Heart right ventricle (tissue), 16 donors: Measurements from ENCODE around the gene ERI3. TPM values are rescaled to one million over a fixed set of nuclear protein-coding genes. Genes with fewer than 3 reads are reported as not detected.
A peak's percentile ranks its signal among the peaks of the same experiment; 100 is the strongest.

Source experiments
- ATAC-seq, 8 donors: fragments of 200-7000 bp; cut with Tn5 transposase; one replicate each; pipeline ENCODE4 v1.9.1; 2020; ENCODE audit warnings: mild to moderate bottlenecking in 8 of 8, moderate library complexity in 8 of 8, moderate number of reproducible peaks in 1 of 8
- DNase-seq, 2 donors: peaks; one replicate each; pipeline ENCODE4 v3.0.0-alpha.2; 2020
- H3K27ac ChIP-seq, 10 donors: fragments of 200-600 bp; sonication (generic) in 2 of 10; one replicate each; pipeline versions ENCODE4 v1.5.0 to v1.8.0; 2020 to 2022; ENCODE audit warnings: mild to moderate bottlenecking in 3 of 10
- H3K27me3 ChIP-seq, 7 donors: fragments of 200-600 bp; one replicate each; pipeline ENCODE4 v1.8.0; 2021 to 2022; ENCODE audit warnings: mild to moderate bottlenecking in 2 of 7
- H3K36me3 ChIP-seq, 9 donors: fragments of 200-600 bp; sonication (generic) in 1 of 9; one replicate each; pipeline versions ENCODE4 v1.5.0 to v1.8.0; 2020 to 2022; ENCODE audit warnings: mild to moderate bottlenecking in 2 of 9
- H3K4me1 ChIP-seq, 9 donors: fragments of 200-600 bp; sonication (generic) in 1 of 9; one replicate each; pipeline versions ENCODE4 v1.5.0 to v1.8.0; 2020 to 2022; ENCODE audit warnings: mild to moderate bottlenecking in 4 of 9
- H3K4me3 ChIP-seq, 10 donors: fragments of 200-600 bp; sonication (generic) in 2 of 10; one replicate each; pipeline versions ENCODE4 v1.5.0 to v1.8.0; 2020 to 2022; ENCODE audit warnings: mild to moderate bottlenecking in 7 of 10, moderate library complexity in 2 of 10
- H3K9me3 ChIP-seq, 11 donors: fragments of 200-600 bp in 10 of 11; sonication (generic) in 2 of 11; one replicate each; pipeline versions ENCODE4 v1.5.0 to v1.8.0; 2013 to 2022; ENCODE audit warnings: mild to moderate bottlenecking in 2 of 11, control low read depth in 1 of 11, moderate library complexity in 1 of 11
- CTCF ChIP-seq, 9 donors: fragments of 200-600 bp; sonication (generic) in 2 of 9; IDR thresholded peaks; one replicate each; pipeline versions ENCODE4 v1.5.0 to v1.8.0; 2021 to 2022; ENCODE audit warnings: antibody characterized with exemption in 9 of 9, mild to moderate bottlenecking in 5 of 9, moderate library complexity in 1 of 9
- WGBS, 2 donors: extraction: QIAGEN DNeasy Blood & Tissue Kit; methylation state at CpG; one replicate each; pipeline ENCODE4 v1.1.7; 2013; ENCODE audit warnings: inconsistent platforms in 1 of 2; 5-methylcytosine and 5-hydroxymethylcytosine counted together
- intact Hi-C, 10 donors: fragments of 100-400 bp; cut with DNase I; formaldehyde crosslinking; loops; one replicate each; pipeline versions ENCODE4 v1.11.1 to v1.14.2; 2022
- polyA plus RNA-seq, 2 donors: library from polyadenylated mRNA; stranded (reverse); fragments of 200-250 nt; gene quantifications; one replicate each; pipeline ENCODE4 v1.2.3, GENCODE V29; 2013
- total RNA-seq, 10 donors: library from RNA; stranded (reverse); fragmentation: NEBNext Ultra II Directional in 3 of 10; extraction: Animal tissue kit (Norgen Biotek cat#: 25700) in 3 of 10; gene quantifications; one replicate each; pipeline versions ENCODE4 v1.2.1 to v1.2.4, GENCODE V29; 2021 to 2023
- donor health status: Arrhythmogenic right ventricular cardiomyopathy.
- donor health status: ischemic (EF 13 %, LVEDD 7.1; RV severe dilation, severe dysfunction).
- donor health status: healthy with polysubstance abuse.
- donor health status: DM: no; HTN: yes; CAD: no.
- donor health status: DM: no; HTN: no; CAD: no.
- donor health status: ischemic (EF 25% LVEDD 6.9; RV normal size, moderate dysfunction).
- donor health status: ischemic (EF 25% LVEDD 5.7; RV mildly dilated, moderate dysfunction).
- donor health status: healthy.
- donor health status: DM: yes; HTN: yes; CAD: no.
- donor health status: Ischemic cardiomyopathy.
- donor health status: ischemic (EF 35%, LVEDD 5.7; RV mildly dilated, moderate dysfunction).
- donor health status: nonischemic (EF 11% LVEDD 7.7; RV severe dilation, severe dysfunction).
- donor health status: DM: yes; HTN: yes; CAD: no.
- donor health status: PGD.
- donor health status: ischemic (EF 29% LVEDD 5.4; RV normal size, mild dysfunction).
- donor health status: nonischemic (EF 23%, LVEDD 6.1; RV moderate dilation, normal function).

Gene ERI3
- total and polyA plus RNA-seq, 12 donors: 28.1 to 68.4 (median 47.9) TPM

DNA sequence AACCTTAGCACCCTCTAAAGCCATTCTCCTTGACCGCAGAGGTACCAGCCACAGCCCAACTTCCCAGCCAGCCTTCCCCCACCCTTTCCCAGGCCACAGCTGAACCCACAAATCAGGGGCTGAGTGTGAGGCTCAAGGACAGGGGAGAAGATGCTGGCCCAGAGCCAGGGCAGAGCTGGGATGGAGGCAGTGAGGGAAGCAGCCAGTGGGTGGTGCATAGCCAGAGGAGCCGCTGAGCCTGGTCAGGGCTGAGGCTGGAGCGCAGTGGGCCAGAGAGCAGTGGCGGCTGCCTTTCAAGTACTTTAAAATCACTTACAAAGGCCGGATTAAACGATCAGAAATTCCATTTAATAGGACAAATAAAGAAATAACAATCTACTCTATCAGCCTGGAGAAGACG, 105.5 kb downstream of the ERI3 start:
- peak; percentile 23 to 52 for DNase-seq
- H3K36me3 ChIP-seq: peaks cover 0 to 17% (median 0%) of the 10 kb centered on the region in 9 donors
- 75 to 76% methylated on average over 7 of the region's 7 CpGs for WGBS, 2 donors

DNA sequence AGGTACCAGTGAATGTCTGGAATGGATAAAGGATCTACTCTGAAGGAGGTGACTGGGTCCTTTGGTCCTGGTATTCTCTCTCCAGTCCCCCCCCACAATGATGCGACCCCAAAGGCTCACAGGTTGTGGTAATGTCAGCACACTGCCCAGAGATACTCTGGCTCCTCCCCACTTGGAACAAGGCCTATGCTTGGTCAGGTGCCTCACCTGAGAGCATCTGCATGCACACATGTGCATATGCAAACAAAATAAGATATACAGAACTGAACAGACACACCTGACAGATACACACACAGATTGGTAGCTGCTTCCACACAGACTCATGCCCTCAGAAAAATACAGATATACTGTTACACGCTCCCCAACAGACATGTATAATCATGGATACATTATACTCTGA, 108.3 kb downstream of the ERI3 start:
- TF ChIP-seq CTCF (IDR thresholded peaks at IDR 0.05): no peak
- WGBS, 2 donors: 98% methylated on average over 2 of the region's 2 CpGs
- Histone ChIP-seq H3K4me3 (no peak overlapping the region), H3K27ac (no peak overlapping the region), H3K36me3 (peaks cover 0 to 30% (median 0%) of the 10 kb centered on the region in 9 donors), H3K4me1 (peaks cover 6 to 25% (median 11%) of the 10 kb centered on the region in 9 donors), H3K9me3 (no peaks in the 10 kb centered on the region), H3K27me3 (no peaks in the 10 kb centered on the region)
- intact Hi-C loops: no loop called here
- DNase-seq (no peak), ATAC-seq (no peak)

More for the DNA sequence above, 105.5 kb downstream of the ERI3 start:
- Histone ChIP-seq H3K9me3 (no peaks in the 10 kb centered on the region), H3K27me3 (no peaks in the 10 kb centered on the region), H3K4me3 (no peak overlapping the region), H3K27ac (peak overlapping the region in 7 of 10 donors; percentile 47 to 74 (median 67)), H3K4me1 (peaks cover 6 to 27% (median 11%) of the 10 kb centered on the region in 9 donors)
- peak in 6 of 8 donors; percentile 18 to 54 (median 46) for ATAC-seq
- no peak for TF ChIP-seq CTCF (IDR thresholded peaks at IDR 0.05)
- intact Hi-C loops: no loop called here

GRCh38 chr1:44244986-44245385, 110.1 kb downstream of the ERI3 start:
- 93 to 94% methylated on average over 9 of the region's 9 CpGs for WGBS, 2 donors
- intact Hi-C loops: loop anchor here in 1 of 10 donors (5.0 kb wide), 1 partner anchor 47 kb away; no protein-coding TSS in a partner anchor
- no peak overlapping the region for H3K4me3 ChIP-seq

GRCh38 chr1:44243782-44244495, 111.1 kb downstream of the ERI3 start:
- ATAC-seq (no peak), DNase-seq (no peak)
- intact Hi-C loops: loop anchor here in 1 of 10 donors (5.0 kb wide), 1 partner anchor 48 kb away; no protein-coding TSS in a partner anchor
- Histone ChIP-seq H3K27me3 (no peaks in the 10 kb centered on the region), H3K36me3 (peaks cover 0 to 30% (median 0%) of the 10 kb centered on the region in 9 donors), H3K4me1 (peaks cover 12 to 28% (median 22%) of the 10 kb centered on the region in 9 donors), H3K9me3 (no peaks in the 10 kb centered on the region), H3K4me3 (no peak overlapping the region), H3K27ac (no peak overlapping the region)
- no peak for TF ChIP-seq CTCF (IDR thresholded peaks at IDR 0.05)
- 97 to 98% methylated on average over 7 of the region's 7 CpGs for WGBS, 2 donors

More at GRCh38 chr1:44244986-44245385, 110.1 kb downstream of the ERI3 start:
- ATAC-seq: no peak
- Histone ChIP-seq H3K27me3 (no peaks in the 10 kb centered on the region), H3K27ac (no peak overlapping the region), H3K4me1 (peaks cover 6 to 25% (median 15%) of the 10 kb centered on the region in 9 donors), H3K36me3 (peaks cover 0 to 30% (median 0%) of the 10 kb centered on the region in 9 donors), H3K9me3 (no peaks in the 10 kb centered on the region)
- no peak for TF ChIP-seq CTCF (IDR thresholded peaks at IDR 0.05)
- no peak for DNase-seq
